MM.1S (cell line): Measurements from ENCODE around the gene PLA2G4A.

Source experiments
- DNase-seq: peaks from one replicate; pipeline ENCODE4 v3.0.0-alpha.2; 2015
- H2AFZ ChIP-seq: fragments of 300-600 bp; sonication (generic); 2 replicates; pipeline ENCODE4 v1.6.0; 2016; ENCODE audit warnings: antibody characterized with exemption, low read length
- H3F3A ChIP-seq: fragments of 300-600 bp; sonication (generic); 2 replicates; pipeline ENCODE4 v1.6.1; 2016; ENCODE audit warnings: mild to moderate bottlenecking, antibody characterized with exemption, low read length, moderate library complexity, mixed read lengths; ENCODE audit not compliant: insufficient read depth
- H3K27ac ChIP-seq: fragments of 300-600 bp; sonication (generic); 2 replicates; pipeline ENCODE4 v1.5.1; 2016; ENCODE audit warnings: mild to moderate bottlenecking, low read length
- H3K27me3 ChIP-seq: fragments of 300-600 bp; sonication (generic); replicated peaks from 2 replicates; pipeline ENCODE4 v1.6.0; 2016; ENCODE audit warnings: low read length; ENCODE audit not compliant: insufficient read depth
- H3K36me3 ChIP-seq: fragments of 300-600 bp; sonication (generic); replicated peaks from 2 replicates; pipeline ENCODE4 v1.6.1; 2016; ENCODE audit warnings: mild to moderate bottlenecking, low read length, mixed read lengths; ENCODE audit not compliant: insufficient read depth
- H3K4me1 ChIP-seq: fragments of 300-600 bp; sonication (generic); 2 replicates; pipeline ENCODE4 v1.6.1; 2016; ENCODE audit warnings: low read length, mixed read lengths
- H3K4me2 ChIP-seq: fragments of 300-600 bp; sonication (generic); 2 replicates; pipeline ENCODE4 v1.6.0; 2016; ENCODE audit warnings: low read depth, low read length
- H3K4me3 ChIP-seq: fragments of 300-600 bp; sonication (generic); 2 replicates; pipeline ENCODE4 v1.5.1; 2016; ENCODE audit warnings: low read length, mixed read lengths
- H3K79me2 ChIP-seq: fragments of 300-600 bp; sonication (generic); 2 replicates; pipeline ENCODE4 v1.6.1; 2016; ENCODE audit warnings: mixed run types, low read length, mixed read lengths
- H3K9ac ChIP-seq: fragments of 300-600 bp; sonication (generic); 2 replicates; pipeline ENCODE4 v1.6.1; 2016; ENCODE audit warnings: low read length, mixed read lengths
- H3K9me2 ChIP-seq: fragments of 300-600 bp; sonication (generic); replicated peaks from 2 replicates; pipeline ENCODE4 v1.6.1; 2016; ENCODE audit warnings: mild to moderate bottlenecking, low read length, mixed read lengths; ENCODE audit not compliant: insufficient read depth
- H3K9me3 ChIP-seq: fragments of 300-600 bp; sonication (generic); replicated peaks from 2 replicates; pipeline ENCODE4 v1.6.1; 2016; ENCODE audit warnings: mild to moderate bottlenecking, low read length, mixed read lengths; ENCODE audit not compliant: insufficient read depth
- H4K20me1 ChIP-seq: fragments of 300-600 bp; sonication (generic); 2 replicates; pipeline ENCODE4 v1.6.1; 2016; ENCODE audit warnings: mild to moderate bottlenecking, low read length, moderate library complexity, mixed read lengths; ENCODE audit not compliant: insufficient read depth
- CTCF ChIP-seq: fragments of 300-600 bp; sonication (generic); IDR thresholded peaks from 2 replicates; pipeline ENCODE4 v1.5.1; 2016; ENCODE audit warnings: antibody characterized with exemption, low read length, mixed read lengths
- EZH2 ChIP-seq: fragments of 300-600 bp; sonication (generic); optimal IDR thresholded peaks from 2 replicates; pipeline ENCODE3; 2017; ENCODE audit warnings: low read depth, mild to moderate bottlenecking, antibody characterized with exemption, low read length, mixed read lengths
- EZH2phosphoT487 ChIP-seq: fragments of 300-600 bp; sonication (generic); IDR thresholded peaks from 2 replicates; pipeline ENCODE4 v1.6.1; 2018; ENCODE audit warnings: antibody characterized with exemption, low read length

The PLA2G4A gene

GRCh38 chr1:187032982-187033692 is 204.4 kb downstream of the PLA2G4A start:
- no peaks in the 10 kb centered on the region for H3K36me3 ChIP-seq
- no peak for DNase-seq
- peak overlapping the region; percentile 81 for H3K27ac ChIP-seq
- H3K4me3 ChIP-seq = peak overlapping the region; percentile 9; the same call in 1 of the 2 replicates
- H3K79me2 ChIP-seq = no peaks in the 10 kb centered on the region
- peak overlapping the region; percentile 18; the same call in 1 of the 2 replicates for H3K9ac ChIP-seq
- H2AFZ ChIP-seq = peak overlapping the region; percentile 39
- peak overlapping the region; percentile 42 for H3K4me2 ChIP-seq
- no peaks in the 10 kb centered on the region for H3K9me3 ChIP-seq
- peaks cover 44% of the 10 kb centered on the region for H3K4me1 ChIP-seq
- no peaks in the 10 kb centered on the region for H4K20me1 ChIP-seq
- no peaks in the 10 kb centered on the region for H3K9me2 ChIP-seq
- no peak for TF ChIP-seq EZH2
- no peak for TF ChIP-seq CTCF
- TF ChIP-seq EZH2phosphoT487 = no peak
- H3K27me3 ChIP-seq = no peaks in the 10 kb centered on the region
- H3F3A ChIP-seq = peaks cover 20% of the 10 kb centered on the region

- Histone ChIP-seq H3K9ac (peak overlapping the region; percentile 18; the same call in 1 of the 2 replicates), H3K4me3 (no peak overlapping the region), H3K9me2 (no peaks in the 10 kb centered on the region), H3K79me2 (no peaks in the 10 kb centered on the region), H4K20me1 (no peaks in the 10 kb centered on the region), H3K27ac (peak overlapping the region; percentile 81), H3K9me3 (no peaks in the 10 kb centered on the region), H3F3A (peaks cover 27% of the 10 kb centered on the region), H3K4me1 (peaks cover 49% of the 10 kb centered on the region), H3K4me2 (peak overlapping the region; percentile 42), H2AFZ (peak overlapping the region; percentile 39; the same call in 1 of the 2 replicates), H3K36me3 (no peaks in the 10 kb centered on the region), H3K27me3 (no peaks in the 10 kb centered on the region)
- DNase-seq = peak; percentile 69
- TF ChIP-seq CTCF (no peak), EZH2 (no peak), EZH2phosphoT487 (no peak)
Measured at GRCh38 chr1:187033693-187034390, 205.1 kb downstream of the PLA2G4A start.

GRCh38 chr1:187034501-187034900 is 205.8 kb downstream of the PLA2G4A start:
- no peak overlapping the region for H3K27ac ChIP-seq
- H3K4me1 ChIP-seq = peaks cover 56% of the 10 kb centered on the region
- no peak for DNase-seq
- no peaks in the 10 kb centered on the region for H3K27me3 ChIP-seq
- H3K4me2 ChIP-seq = no peak overlapping the region
- TF ChIP-seq EZH2 (no peak), EZH2phosphoT487 (no peak), CTCF (no peak)
- no peaks in the 10 kb centered on the region for H3K36me3 ChIP-seq
- H3K79me2 ChIP-seq = no peaks in the 10 kb centered on the region
- H2AFZ ChIP-seq = no peak overlapping the region
- H3K4me3 ChIP-seq = no peak overlapping the region
- no peaks in the 10 kb centered on the region for H3K9me3 ChIP-seq
- H3K9ac ChIP-seq = no peak overlapping the region
- H3F3A ChIP-seq = peaks cover 33% of the 10 kb centered on the region
- H3K9me2 ChIP-seq = no peaks in the 10 kb centered on the region
- H4K20me1 ChIP-seq = no peaks in the 10 kb centered on the region
